Astrocyte of the cerebellum (primary cell): ENCODE measurements around the gene CASP3.

Experiments
- DNase-seq: peaks from one replicate; pipeline ENCODE4 v3.0.0-alpha.2; 2011; ENCODE audit warnings: low read depth
- H3K4me3 ChIP-seq: 2 replicates; pipeline ENCODE4 v1.5.1; 2011; ENCODE audit warnings: mild to moderate bottlenecking, low read depth, low read length, moderate library complexity
- CTCF ChIP-seq: IDR thresholded peaks from 2 replicates; pipeline ENCODE4 v1.5.1; 2012; ENCODE audit warnings: low read length, low read depth, moderate library complexity, mild to moderate bottlenecking; ENCODE audit errors: missing control alignments
- in situ Hi-C: cut with HindIII; loops from 2 replicates; pipeline ENCODE4 v1.10.0; 2017; ENCODE audit warnings: low sequenced_read_pairs

CASP3 gene

GRCh38 chr4:184675018-184675417 lies 25.8 kb upstream of the CASP3 start:
- in situ Hi-C loops, result no loop called here
- H3K4me3 ChIP-seq, result no peak overlapping the region
- no peak for DNase-seq
- no peak for TF ChIP-seq CTCF

- H3K4me3 ChIP-seq, result no peak overlapping the region
- no peak for TF ChIP-seq CTCF
- no peak for DNase-seq
- in situ Hi-C loops, result no loop called here
Measured at GRCh38 chr4:184674011-184674410, 24.8 kb upstream of the CASP3 start.

GRCh38 chr4:184672741-184673140 lies 23.5 kb upstream of the CASP3 start:
- in situ Hi-C loops, result no loop called here
- no peak for TF ChIP-seq CTCF
- H3K4me3 ChIP-seq, result no peak overlapping the region
- no peak for DNase-seq

- no peak for DNase-seq
- H3K4me3 ChIP-seq, result no peak overlapping the region
- in situ Hi-C loops, result no loop called here
- TF ChIP-seq CTCF, result no peak
Measured at GRCh38 chr4:184671101-184671500, 21.9 kb upstream of the CASP3 start.

GRCh38 chr4:184669251-184669650 lies 20.0 kb upstream of the CASP3 start:
- H3K4me3 ChIP-seq, result no peak overlapping the region
- no peak for TF ChIP-seq CTCF
- in situ Hi-C loops, result no loop called here
- no peak for DNase-seq

- no peak for DNase-seq
- in situ Hi-C loops, result no loop called here
- no peak overlapping the region for H3K4me3 ChIP-seq
- no peak for TF ChIP-seq CTCF
Measured at GRCh38 chr4:184668511-184669114, 19.4 kb upstream of the CASP3 start.

- TF ChIP-seq CTCF, result no peak
- in situ Hi-C loops, result no loop called here
- DNase-seq, result no peak
- H3K4me3 ChIP-seq, result no peak overlapping the region
Measured at GRCh38 chr4:184668096-184668495, 18.8 kb upstream of the CASP3 start.
